A673 (cell line): ENCODE data around the gene PCDH17. TPM values are rescaled to one million over a fixed set of nuclear protein-coding genes. Genes with fewer than 3 reads are reported as not detected.
A peak's percentile ranks its signal among the peaks of the same experiment; 100 is the strongest.

Experiments
- BruUV-seq: library from RNA; stranded (reverse); fragments of 400-500 nt; replicated peaks from 2 replicates; lab custom pipeline; 2021; lab: Mats Ljungman, UMichigan
- CTCF ChIA-PET: fragments of 300-600 bp; sonication (Branson Sonifier 250); formaldehyde crosslinking; loops from one replicate; lab custom pipeline; 2022; ENCODE audit warnings: antibody characterized with exemption; lab: Charles Lee
- POLR2A ChIA-PET: fragments of 300-600 bp; sonication (Branson Sonifier 250); formaldehyde crosslinking; loops from one replicate; lab custom pipeline; 2022; ENCODE audit warnings: antibody characterized with exemption; ENCODE audit not compliant: low non-redundant PET; lab: Charles Lee
- DNase-seq: peaks from one replicate; pipeline ENCODE4 v3.0.0-alpha.2; 2015; ENCODE audit warnings: low spot score
- H3K27ac ChIP-seq: fragments of 200-600 bp; sonication (generic); 2 replicates; pipeline ENCODE4 v1.5.1; 2016; ENCODE audit warnings: mixed run types, low read depth, mild to moderate bottlenecking, mixed read lengths, antibody characterized with exemption, low read length; ENCODE audit not compliant: poor library complexity, severe bottlenecking
- H3K27me3 ChIP-seq: fragments of 200-600 bp; sonication (generic); replicated peaks from 2 replicates; pipeline ENCODE4 v1.6.1; 2017; ENCODE audit warnings: mixed run types, low read depth, mild to moderate bottlenecking, mixed read lengths, antibody characterized with exemption, low read length; ENCODE audit not compliant: insufficient read depth, poor library complexity
- H3K36me3 ChIP-seq: fragments of 200-600 bp; sonication (generic); 2 replicates; pipeline ENCODE4 v1.6.1; 2016; ENCODE audit warnings: mixed run types, mild to moderate bottlenecking, mixed read lengths, antibody characterized with exemption, low read length; ENCODE audit not compliant: insufficient read depth, poor library complexity, severe bottlenecking
- H3K4me1 ChIP-seq: fragments of 200-600 bp; sonication (generic); 2 replicates; pipeline ENCODE4 v1.6.1; 2017; ENCODE audit warnings: mixed run types, mild to moderate bottlenecking, mixed read lengths, antibody characterized with exemption, low read length; ENCODE audit not compliant: insufficient read depth, poor library complexity, severe bottlenecking
- H3K4me3 ChIP-seq: fragments of 200-600 bp; sonication (generic); 2 replicates; pipeline ENCODE4 v1.5.1; 2016; ENCODE audit warnings: low read depth, mixed run types, mild to moderate bottlenecking, mixed read lengths, low read length; ENCODE audit not compliant: poor library complexity, severe bottlenecking
- H3K9me3 ChIP-seq: fragments of 200-600 bp; sonication (generic); 2 replicates; pipeline ENCODE4 v1.6.1; 2016; ENCODE audit warnings: mixed run types, low read depth, mild to moderate bottlenecking, mixed read lengths, antibody characterized with exemption, low read length; ENCODE audit not compliant: poor library complexity, severe bottlenecking
- EZH2 ChIP-seq: fragments of 200-600 bp; sonication (generic); IDR thresholded peaks from 2 replicates; pipeline ENCODE4 v1.6.1; 2017; ENCODE audit warnings: borderline replicate concordance, low read depth, mild to moderate bottlenecking, mixed read lengths, antibody characterized with exemption, low read length; ENCODE audit not compliant: poor library complexity, severe bottlenecking
- intact Hi-C: fragments of 100-400 bp; cut with micrococcal nuclease; formaldehyde crosslinking; loops from one replicate; pipeline ENCODE4 v1.10.0; 2022; ENCODE audit not compliant: unreplicated experiment
- total RNA-seq: library from RNA; stranded (reverse); gene quantifications from 2 replicates; pipeline ENCODE4 v1.2.3, GENCODE V29; 2021
- TF ChIP-seq, protein P1 (sequence below): fragments of 300-800, 200-600 bp; sonication (generic); conservative IDR thresholded peaks from 2 replicates; pipeline ENCODE4 v1.5.1; 2017; ENCODE audit warnings: low read depth, mild to moderate bottlenecking, antibody characterized with exemption, low read length, moderate library complexity, mixed read lengths

Gene PCDH17
- total RNA-seq, 1 experiment from 2014 or later: 79.5 TPM

- peaks cover 22% of the 10 kb centered on the region for H3K4me1 ChIP-seq
- H3K4me3 ChIP-seq: peak overlapping the region; percentile 68
- H3K27ac ChIP-seq: peak overlapping the region; percentile 62
- TF ChIP-seq EZH2: no peak
- TF ChIP-seq, protein P1, sequence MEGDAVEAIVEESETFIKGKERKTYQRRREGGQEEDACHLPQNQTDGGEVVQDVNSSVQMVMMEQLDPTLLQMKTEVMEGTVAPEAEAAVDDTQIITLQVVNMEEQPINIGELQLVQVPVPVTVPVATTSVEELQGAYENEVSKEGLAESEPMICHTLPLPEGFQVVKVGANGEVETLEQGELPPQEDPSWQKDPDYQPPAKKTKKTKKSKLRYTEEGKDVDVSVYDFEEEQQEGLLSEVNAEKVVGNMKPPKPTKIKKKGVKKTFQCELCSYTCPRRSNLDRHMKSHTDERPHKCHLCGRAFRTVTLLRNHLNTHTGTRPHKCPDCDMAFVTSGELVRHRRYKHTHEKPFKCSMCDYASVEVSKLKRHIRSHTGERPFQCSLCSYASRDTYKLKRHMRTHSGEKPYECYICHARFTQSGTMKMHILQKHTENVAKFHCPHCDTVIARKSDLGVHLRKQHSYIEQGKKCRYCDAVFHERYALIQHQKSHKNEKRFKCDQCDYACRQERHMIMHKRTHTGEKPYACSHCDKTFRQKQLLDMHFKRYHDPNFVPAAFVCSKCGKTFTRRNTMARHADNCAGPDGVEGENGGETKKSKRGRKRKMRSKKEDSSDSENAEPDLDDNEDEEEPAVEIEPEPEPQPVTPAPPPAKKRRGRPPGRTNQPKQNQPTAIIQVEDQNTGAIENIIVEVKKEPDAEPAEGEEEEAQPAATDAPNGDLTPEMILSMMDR: peak; percentile 42; the same call in 1 of the 2 replicates
- peak; percentile 53 for DNase-seq
- ChIA-PET POLR2A (no interaction called here), CTCF (no interaction called here)
- peaks cover 11% of the 10 kb centered on the region for H3K9me3 ChIP-seq
- no peaks in the 10 kb centered on the region for H3K27me3 ChIP-seq
- peaks cover 21% of the 10 kb centered on the region for H3K36me3 ChIP-seq
- BruUV-seq: TSS peak; percentile 80
- intact Hi-C loops: loop anchor here (5.0 kb wide), 2 partner anchors 228 to 1913 kb away; no protein-coding TSS in a partner anchor
Measured at GRCh38 chr13:57629391-57629804, 2.1 kb upstream of the PCDH17 start.

DNA sequence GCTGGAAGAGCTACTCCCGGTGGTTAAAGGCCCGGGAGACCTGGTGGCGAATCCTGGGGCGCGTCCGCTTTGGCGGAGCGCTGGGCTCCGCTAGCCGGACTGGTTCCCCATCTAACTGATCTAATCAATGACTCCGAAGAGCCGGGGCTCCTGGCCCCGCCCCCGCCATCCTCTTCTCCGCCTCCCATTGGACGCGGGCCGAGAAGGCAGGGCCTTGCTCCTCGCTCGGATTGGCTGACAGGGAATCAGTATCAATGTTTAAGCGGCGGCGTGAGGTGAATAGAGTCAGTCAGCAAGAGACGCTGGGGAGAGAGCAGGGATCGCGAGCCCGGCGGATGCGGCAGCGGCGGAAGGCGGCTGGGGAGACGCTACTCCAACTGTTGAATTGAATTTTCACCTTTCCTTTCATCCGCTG is 1.7 kb upstream of the PCDH17 start:
- Histone ChIP-seq H3K36me3 (peaks cover 25% of the 10 kb centered on the region), H3K27me3 (no peaks in the 10 kb centered on the region), H3K4me1 (peaks cover 20% of the 10 kb centered on the region), H3K9me3 (peaks cover 12% of the 10 kb centered on the region), H3K27ac (peak overlapping the region; percentile 62), H3K4me3 (peak overlapping the region; percentile 68)
- peak; percentile 99 for DNase-seq
- TF ChIP-seq, protein P1: no peak
- no peak for TF ChIP-seq EZH2
- CTCF ChIA-PET: no interaction called here
- intact Hi-C loops: loop anchor here (2.0 to 10.0 kb wide), 5 partner anchors 227 to 1912 kb away; no protein-coding TSS in a partner anchor
- POLR2A ChIA-PET: no interaction called here
- no TSS peak for BruUV-seq

DNA sequence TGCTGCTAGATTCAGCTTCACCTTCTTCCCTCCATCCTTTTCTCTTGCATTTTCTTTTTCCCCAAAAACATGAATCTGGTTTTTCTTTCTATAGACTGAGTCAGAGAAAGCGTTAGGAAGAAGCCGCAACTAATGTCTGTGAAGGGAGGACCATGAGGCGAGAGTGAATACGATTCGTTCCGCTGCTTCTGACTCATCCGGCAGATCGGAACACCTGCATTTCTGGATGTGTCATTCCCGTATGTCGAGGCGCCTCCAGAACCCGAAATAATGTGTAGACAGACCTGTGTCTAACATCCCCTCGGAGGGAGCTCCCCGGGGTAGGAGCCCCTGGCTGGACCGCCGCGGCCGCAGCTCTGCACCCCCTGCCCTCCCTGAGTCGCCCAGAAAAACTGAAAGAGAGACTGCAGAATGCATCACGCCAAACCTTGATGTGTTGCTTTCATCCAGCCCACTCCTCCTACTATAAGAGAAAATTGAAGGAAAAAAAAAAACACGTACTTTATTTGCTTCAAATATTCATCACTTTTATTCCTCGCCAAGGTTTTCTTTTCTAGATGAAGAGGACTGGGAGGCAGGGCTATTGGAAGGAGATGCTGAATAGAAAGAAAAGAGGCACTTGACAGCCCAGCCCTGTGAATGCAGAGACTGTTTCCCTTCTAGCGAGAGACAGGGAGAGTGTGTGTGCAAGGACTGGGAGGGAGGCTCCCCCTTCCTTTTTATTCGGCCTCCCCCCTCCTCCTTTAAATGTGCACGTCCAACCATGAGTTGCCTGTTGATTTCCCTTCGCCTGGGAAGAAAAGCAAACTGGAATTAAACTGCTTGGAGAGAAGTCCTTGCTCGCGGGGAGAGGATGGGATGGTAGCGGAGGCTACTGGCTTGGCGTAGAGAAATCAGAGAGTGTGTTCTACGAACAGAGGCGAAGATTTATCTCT is 616 bp upstream of the PCDH17 start:
- CTCF ChIA-PET: no interaction called here
- peaks cover 32% of the 10 kb centered on the region for H3K36me3 ChIP-seq
- peak overlapping the region; percentile 68 for H3K4me3 ChIP-seq
- H3K27me3 ChIP-seq: no peaks in the 10 kb centered on the region
- peak; percentile 56 for DNase-seq
- peak overlapping the region; percentile 60 for H3K27ac ChIP-seq
- peaks cover 15% of the 10 kb centered on the region for H3K4me1 ChIP-seq
- no TSS peak for BruUV-seq
- POLR2A ChIA-PET: interaction anchor here (0.7 kb wide), 1 partner anchor 30 kb away, joined by 8 read pairs; no protein-coding TSS in a partner anchor
- intact Hi-C loops: loop anchor here (2.0 to 10.0 kb wide), 3 partner anchors 1334 to 1844 kb away; no protein-coding TSS in a partner anchor
- peaks cover 12% of the 10 kb centered on the region for H3K9me3 ChIP-seq
- no peak for TF ChIP-seq EZH2
- TF ChIP-seq, protein P1: no peak
